Stimulated activated CD8-positive, alpha-beta memory T cell treated with anti-CD3 and anti-CD28 coated beads, Interleukin-15, amount 100 ng/mL, for 1 hour (primary cell): Measurements from ENCODE around the gene CFAP61.
"Not testable (repeated sequence)": the region's sequence is repeated elsewhere in the genome, so short reads cannot be mapped to it uniquely, and the experiment has no call there.

Experiments used
- DNase-seq: peaks from one replicate; pipeline ENCODE4 v3.0.0-alpha.2; 2020; ENCODE audit warnings: low read depth

Gene CFAP61

DNA sequence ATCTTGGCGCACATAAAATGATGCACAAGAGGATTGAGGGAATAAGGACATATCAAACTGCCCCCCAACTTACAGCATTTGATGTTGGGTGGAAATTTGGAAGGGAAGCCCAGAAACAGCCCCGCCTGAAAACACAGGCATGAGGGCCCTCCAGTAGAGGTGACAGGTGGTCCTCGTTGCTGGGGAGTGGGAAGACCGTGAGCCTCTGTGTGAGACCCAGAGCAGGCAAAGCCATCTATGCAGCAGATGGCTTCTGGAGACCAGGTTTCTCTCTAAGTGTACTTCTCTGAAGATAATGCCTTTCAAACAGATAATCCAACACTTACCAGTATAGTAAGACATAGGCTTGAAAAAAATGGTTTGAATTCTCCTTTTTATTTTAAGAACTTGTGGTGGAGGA lies 183.3 kb downstream of the CFAP61 start:
- no peak for DNase-seq

GRCh38 chr20:20237093-20237959 lies 185.0 kb downstream of the CFAP61 start:
- no peak for DNase-seq

- DNase-seq, result no peak
Observed at GRCh38 chr20:20241976-20242375, 189.6 kb downstream of the CFAP61 start.

- DNase-seq, result not testable (repeated sequence)
Observed at GRCh38 chr20:20244384-20244783, 192.1 kb downstream of the CFAP61 start.

DNA sequence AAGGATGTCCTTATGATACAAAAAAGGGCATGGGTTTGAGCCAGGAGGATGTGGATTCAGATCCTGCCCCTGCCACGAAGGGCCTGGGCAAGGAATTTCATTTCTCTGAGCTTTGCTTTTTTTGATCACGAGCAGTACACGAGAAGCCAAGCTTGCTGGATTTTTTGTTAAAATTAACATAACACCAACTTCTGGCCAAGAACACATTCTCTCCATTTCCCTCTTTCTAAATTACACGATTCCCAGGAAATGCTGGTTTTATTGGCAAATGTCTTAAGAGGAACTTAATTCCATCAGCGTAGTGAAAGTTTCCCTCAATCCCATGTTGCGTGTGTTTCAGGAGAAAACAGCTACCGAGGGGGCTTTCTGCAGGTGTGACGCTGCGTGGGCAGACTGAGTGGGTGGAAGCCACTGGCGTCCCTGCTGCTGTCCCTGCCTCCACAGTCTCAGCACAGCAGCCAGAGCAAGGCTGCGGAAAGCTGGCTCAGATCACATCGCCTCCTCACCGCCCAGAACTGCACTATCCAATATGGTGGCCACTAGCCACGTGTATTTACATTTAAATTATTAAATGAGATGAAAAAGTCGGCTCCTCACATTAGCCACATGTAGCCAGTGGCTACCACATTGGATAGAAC lies 194.8 kb downstream of the CFAP61 start:
- DNase-seq, result no peak

DNA sequence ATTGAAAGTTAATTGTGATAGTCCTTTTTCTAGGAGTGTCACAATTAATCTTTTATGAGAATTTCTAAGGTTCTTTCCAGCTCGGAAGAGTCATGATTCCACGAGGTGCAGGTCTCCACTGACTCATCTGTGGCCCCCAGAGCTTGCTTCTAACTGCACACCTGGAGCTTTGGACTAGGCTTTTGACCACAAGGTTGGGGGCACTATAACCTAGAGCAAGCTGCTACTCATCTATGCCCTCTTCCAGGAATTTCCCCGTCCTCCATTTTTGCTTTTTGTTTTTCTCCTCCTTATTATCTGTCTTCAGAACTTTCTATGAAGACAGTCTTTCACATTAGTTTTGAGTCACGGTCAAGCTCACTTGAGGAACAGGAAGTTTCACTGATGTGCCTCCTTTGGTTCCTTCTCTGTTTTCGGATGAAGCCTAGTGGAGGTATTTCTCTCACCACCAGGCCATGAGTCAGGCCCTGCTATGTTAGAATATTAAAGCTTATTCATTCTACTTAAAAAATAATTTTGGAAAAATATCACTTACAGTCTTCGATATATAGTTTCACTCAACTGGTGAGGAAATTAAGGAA lies 196.4 kb downstream of the CFAP61 start:
- DNase-seq, result no peak

- no peak for DNase-seq
Observed at GRCh38 chr20:20251317-20251716, 199.0 kb downstream of the CFAP61 start.

GRCh38 chr20:20251836-20252235 lies 199.5 kb downstream of the CFAP61 start:
- no peak for DNase-seq

DNA sequence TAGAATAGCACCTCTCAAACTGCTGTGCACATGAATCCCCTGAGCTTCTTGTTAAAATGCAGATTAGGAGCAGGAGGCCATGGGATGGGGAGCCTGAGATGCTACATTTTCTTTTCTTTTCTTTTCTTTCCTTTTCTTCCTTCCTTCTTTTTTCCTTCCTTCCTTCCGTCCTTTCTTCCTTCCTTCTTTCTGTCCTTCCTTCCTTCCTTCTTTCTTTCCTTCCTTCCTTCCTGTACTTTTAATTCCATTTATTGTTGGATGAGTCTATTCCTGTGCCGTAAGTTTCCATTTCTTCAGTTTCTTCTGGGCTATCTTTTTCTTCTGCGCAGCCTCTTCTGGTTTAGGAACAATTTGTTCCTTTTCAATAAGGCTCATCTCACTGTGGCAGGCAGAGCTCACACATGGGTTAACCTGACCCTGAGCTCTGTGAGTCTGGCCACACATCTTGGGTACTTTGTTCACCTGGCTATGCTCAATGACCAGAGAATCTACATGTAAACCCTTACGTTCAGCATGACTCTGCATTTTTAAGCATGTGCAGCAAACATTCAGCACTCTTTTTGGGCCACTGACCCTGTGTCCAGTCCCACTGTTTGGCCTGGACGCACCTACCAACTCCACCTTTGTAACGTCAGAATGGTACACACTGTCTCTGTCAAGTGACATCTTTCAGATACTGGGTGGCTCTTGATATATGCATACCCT lies 200.9 kb downstream of the CFAP61 start:
- DNase-seq, result no peak

DNA sequence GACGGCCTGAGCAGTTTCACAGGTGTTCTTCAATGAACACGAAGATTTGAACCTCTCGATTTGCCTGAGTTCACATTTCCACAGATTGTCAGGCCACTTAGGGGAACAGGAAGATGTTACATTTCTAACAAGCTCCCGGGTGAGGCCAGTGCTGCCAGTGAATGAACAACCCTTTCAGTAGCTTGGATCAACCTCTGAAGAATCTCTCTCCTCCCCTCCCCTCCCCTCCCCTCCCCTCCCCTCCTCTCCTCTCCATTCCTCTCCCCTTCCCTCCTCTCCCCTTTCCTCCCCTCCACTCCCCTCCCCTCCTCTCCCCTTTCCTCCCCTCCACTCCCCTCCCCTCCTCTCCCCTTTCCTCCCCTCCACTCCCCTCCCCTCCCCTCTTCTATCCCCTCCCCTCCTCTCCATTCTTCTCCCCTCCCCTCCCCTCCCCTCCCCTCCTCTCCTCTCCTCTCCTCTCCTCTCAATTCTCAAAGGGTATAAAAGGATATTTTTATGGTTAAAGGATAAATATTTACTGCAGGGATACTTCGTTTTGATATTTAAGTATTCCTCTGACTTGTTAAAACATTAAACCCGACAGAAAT lies 201.5 kb downstream of the CFAP61 start:
- no peak for DNase-seq

DNA sequence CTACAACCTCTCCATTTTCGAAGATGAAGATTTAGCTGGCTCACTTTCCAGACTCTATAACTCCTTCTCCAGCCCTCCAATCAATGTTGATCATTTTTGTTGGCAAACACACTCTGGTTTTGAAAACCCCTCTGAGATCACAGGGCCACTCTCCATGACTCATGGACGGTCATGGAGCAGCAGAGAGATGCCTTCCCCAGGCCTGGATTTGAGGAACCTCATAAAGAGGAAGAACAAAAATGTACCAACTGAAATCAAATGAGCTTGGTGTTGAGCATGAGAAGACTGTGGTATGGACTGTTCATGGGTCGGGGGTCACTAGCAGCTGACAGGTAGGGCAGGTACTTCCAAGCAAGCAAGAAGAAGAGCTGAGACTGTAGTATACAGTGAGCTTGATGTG lies 202.8 kb downstream of the CFAP61 start:
- DNase-seq, result no peak

DNA sequence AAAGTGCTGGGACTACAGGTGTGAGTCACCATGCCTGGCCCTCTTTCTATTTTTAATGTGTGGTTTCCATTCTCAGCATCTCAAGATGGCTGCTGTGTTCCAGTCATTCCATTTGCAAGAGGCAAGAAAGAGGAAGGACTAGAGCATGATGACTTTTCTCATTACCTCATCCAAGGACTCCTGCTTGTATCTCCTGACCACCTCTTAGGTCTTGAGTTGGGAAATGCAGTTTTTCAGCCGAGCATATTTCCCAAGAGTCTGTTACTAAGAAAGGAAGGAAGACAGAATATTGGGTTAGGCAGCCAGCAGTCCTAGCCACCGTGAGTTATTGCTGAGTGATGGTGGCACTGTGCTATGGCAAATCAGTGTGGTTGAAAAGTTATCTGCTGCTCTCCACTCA lies 207.2 kb downstream of the CFAP61 start:
- no peak for DNase-seq

DNA sequence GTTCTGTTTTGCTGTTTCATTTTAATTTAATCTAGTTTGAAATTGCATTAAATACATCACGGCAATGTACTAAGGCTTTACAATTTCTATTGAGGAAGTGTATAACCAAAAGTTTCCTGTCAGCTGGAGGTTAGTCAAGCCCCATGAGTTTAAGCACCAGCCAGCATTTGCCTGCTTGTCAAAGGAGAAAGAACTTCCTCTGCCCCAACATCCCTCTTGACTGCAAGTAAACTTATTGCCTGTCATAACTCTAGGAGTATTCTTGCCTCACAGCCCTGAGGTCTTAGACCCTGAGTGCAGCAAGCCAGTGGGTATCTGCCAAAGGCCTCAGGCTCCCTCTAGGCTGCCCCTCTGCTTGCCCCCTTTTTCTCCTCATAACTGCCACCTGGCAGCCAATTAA lies 208.8 kb downstream of the CFAP61 start:
- no peak for DNase-seq

DNA sequence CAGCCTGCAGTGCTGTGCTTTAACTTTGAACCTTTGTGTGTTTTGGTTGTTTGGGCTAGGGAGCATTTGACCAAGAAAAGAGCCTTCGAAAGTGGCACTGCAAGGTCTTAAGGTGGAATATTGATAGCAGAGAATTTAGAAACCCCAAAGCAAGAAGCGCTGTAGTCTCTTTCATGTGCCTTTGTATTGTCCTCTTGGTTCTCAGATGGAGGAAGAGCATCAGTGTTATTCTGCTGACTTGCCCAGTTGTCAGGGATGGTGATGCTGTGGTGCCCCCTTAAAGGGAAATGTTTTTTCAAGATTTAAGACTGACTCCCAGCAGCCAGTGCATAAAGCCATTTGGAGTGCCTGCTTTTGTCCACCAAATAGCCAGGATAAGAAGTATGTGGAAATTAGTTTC lies 212.9 kb downstream of the CFAP61 start:
- no peak for DNase-seq

DNA sequence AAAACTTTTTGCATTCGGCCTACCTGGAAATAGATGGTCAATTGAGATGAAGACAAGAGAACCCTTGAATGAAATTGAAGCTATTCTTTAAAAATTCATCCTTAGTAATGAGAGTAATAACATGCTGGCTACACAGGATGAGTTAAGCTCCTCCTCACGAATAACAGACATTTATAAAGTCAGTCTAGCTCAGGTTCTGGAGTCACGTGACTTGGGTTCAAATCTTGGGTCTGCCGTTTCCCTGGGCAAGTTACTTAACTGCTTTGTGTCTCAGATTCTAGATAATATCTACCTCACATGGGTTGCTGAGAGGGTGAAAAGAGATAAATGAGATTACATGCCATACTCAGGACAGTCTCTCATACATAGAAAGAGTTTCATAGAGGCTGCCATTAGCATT lies 214.2 kb downstream of the CFAP61 start:
- DNase-seq, result no peak

DNA sequence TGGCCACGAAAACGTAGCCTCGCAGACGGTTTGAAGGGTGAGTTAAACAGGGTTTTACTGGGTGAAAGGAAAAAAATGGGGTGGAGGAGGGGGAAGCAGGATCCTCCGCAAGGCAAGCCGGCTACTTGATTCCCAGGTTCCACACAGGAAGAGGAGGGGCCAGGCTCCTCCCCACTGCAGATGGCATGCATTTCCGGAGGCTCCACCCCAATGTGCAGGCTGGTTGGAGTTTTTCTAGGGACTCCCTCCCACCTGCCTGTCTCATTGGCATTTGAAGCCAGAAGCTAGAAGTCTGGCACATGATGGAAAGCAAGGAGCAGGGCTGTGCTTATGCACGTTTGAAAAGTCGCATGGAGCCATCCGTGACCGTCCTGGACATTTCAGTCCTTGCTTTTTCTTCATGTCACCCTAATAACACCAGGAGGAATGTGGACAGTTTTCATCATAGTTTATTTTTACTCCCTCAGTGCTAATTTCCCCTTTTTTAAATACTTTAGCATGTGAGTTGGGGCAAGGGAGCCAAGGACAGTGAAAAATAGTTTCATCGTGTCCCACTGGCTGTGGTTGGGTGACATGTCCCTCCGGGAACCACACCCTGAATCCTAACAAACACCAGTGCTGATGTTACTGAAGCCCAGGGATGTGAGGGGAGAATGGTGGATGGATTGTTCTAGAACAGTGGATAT lies 215.5 kb downstream of the CFAP61 start:
- DNase-seq, result no peak

DNA sequence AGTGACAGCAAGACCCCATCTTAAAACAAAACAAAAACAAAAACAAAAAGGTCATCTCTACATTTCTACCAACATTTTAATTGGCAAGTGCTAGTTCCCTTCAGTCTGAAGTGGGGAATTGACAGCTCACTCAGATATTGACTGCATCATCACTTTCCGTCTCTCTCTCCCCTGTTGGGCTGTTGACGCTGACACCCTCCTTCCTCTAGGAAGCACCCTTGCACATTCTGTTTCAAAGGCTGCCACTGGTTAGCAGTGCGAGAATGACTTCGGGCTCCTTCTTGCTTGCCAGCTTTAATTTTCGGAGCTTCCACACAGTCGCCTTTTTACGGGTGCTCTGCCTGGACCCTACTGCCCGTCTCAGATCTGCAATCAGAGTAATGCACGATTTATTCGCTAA lies 218.9 kb downstream of the CFAP61 start:
- DNase-seq, result no peak

DNA sequence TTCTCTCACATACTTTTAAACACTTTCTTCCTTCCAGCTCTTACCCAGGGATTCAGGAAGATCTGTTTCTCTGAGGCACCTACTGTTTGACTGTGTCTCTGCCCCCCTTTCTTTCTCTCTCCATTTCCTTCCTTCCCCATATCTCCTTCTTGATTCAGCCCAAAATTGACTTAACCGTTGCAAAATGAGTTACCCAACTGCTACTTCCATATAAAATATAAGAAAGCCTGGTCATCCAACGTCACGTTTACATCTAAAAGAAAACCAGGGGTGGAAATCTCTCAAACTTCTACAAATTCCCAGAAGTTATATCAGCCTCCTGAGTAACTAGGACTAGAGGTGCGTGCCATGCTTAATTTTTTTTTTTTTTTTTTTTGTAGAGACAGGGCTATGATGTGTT lies 220.4 kb downstream of the CFAP61 start:
- DNase-seq, result no peak

- DNase-seq, result no peak
Observed at GRCh38 chr20:20273286-20273685, 221.0 kb downstream of the CFAP61 start.

- DNase-seq, result no peak
Observed at GRCh38 chr20:20274821-20275220, 222.5 kb downstream of the CFAP61 start.

DNA sequence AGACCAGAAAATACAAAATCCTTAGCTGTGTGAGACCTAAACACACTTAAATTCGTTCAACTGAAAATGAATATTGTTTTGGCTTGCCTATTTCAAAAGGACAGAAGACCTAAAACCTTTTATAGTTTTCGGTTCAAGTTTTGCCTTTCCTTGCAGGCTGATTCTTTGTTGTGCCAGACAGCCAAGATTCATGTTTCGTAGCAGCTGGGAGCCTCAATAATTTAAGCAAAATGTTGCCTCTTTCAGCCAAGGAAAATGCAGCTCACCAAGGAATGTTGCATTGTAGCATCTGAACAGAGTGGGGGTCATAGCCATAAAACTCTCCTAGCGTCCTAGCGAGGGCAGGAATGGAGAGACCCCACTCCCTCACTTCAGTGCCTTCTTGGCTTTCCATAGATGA lies 223.3 kb downstream of the CFAP61 start:
- no peak for DNase-seq
